IPS DF 4.7 (cell line): Measurements from ENCODE around the gene ABCC5.
"Not testable (repeated sequence)": the region's sequence is repeated elsewhere in the genome, so short reads cannot be mapped to it uniquely, and the experiment has no call there.

Experiments used
- DNase-seq: peaks from one replicate; pipeline ENCODE4 v3.0.0-alpha.2; 2013; ENCODE audit warnings: low spot score; ENCODE audit errors: extremely low read depth

ABCC5 gene

GRCh38 chr3:184016169-184016570 is 1.5 kb downstream of the ABCC5 start:
- no peak for DNase-seq

DNA sequence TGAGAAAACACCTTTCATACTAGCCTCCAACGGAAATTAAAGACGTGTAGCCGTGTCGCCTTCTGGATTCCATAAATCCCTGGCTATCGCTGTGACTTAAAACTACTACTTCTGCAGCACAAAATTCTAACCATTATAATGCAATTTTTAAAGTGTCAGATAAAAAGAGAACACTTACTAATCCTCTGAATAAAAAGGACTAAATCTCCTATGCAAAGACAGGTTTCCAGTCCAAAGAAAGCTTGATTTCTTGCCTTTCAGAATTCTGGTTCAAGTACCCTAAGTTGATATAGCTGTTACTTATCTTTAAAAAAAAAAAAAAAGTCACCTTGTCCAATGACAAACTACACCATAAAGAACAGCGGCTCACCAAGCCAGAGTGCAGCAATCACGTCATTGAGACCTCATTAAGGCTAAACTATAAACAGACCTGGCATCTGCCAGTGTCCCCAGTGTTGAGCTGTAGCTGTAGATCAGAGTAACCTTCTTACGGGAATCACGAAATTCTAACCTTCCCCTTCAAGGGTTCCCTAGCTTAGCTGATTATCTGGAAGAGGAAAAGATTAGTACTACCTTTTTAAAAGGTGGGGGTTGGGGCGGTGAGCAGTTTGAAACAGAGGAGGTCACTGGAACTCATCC is 2.2 kb downstream of the ABCC5 start:
- DNase-seq = no peak

DNA sequence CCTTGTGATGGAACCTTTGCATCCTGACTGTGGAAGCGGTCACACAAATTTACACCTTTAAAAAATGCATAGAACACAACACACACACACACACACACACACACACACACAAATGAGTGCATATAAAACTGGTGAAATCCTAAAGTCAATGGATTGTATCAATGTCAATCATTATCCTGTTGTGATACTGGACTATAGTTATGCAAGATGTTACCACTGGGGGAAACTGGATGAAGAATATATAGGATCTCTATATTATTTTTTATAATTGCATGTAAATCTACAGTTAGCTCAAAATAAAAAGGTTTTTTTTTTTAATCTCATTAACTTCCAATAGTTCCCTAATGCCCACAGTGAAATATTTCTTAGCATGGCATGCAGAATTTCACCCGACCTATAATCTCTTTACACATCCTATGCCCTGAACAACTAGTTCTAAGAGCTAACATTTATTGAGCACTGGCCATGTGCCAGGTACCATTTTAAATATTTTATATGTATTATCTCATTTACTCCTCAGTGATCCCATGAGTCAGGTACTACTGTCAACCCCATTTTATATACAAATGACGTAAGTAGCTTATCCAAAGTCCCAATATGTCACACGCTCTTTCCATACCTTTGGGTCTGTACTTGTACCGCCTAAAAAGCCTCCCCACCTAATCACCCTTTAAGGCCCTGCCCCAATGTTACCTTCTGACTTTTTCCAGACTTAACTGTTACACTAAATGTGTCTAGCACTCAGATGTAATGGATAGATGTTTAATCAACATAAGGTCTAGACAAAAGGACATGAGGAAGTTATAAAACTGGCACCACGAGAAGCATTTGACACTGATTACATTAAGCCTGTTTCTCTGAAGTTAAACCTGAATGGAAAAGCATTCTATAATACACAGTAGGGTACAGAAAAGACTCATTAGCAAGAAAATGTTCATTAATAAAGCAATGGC is 5.5 kb downstream of the ABCC5 start:
- DNase-seq = no peak

DNA sequence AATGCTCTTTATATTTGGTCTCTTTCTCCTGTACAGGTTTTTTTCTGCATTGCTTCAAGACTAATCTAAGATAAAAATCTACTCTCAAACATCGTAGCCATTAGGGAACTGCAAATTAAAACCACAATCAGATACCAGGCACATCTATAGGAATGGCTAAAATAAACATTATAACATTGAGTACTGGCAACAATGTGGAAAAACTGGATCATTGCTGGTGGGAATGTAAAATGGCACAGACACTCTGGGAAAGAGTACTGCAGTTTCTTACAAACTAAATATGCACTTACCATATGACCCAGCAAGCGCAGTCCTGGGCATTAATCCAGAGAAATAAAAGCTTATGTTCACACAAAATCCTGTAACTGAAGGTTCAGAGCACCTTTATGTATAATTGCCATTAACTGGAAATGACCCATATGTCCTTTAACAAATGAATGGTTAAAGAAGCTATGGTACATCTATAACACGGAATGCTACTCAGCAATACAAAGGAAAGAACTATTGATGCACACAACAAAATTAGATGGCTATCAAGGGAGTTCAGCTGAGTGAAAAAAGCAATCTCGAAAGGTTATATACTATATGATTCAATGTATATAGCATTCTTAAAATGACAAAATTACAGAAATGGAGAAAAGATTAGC is 6.3 kb downstream of the ABCC5 start:
- no peak for DNase-seq

DNA sequence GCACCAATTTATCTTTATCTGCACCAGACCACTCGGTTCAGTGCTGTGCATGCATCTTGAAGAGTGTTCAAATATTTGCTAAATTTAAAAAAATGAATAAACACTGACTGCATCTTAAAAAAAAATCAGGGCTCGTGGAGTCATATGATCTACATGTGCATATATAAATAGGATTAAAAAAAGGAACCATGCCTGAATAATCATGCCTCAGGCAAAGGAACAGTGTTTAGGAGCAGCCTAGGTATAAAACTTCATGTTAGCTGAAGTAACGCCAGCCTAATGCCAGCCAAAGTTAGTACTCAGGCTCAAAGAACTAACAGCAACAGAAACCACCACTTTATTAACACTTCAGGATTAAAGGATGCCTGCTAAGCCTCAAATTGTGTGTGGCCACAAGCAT is 9.5 kb downstream of the ABCC5 start:
- DNase-seq = no peak

GRCh38 chr3:184007143-184007813 is 10.4 kb downstream of the ABCC5 start:
- not testable (repeated sequence) for DNase-seq

DNA sequence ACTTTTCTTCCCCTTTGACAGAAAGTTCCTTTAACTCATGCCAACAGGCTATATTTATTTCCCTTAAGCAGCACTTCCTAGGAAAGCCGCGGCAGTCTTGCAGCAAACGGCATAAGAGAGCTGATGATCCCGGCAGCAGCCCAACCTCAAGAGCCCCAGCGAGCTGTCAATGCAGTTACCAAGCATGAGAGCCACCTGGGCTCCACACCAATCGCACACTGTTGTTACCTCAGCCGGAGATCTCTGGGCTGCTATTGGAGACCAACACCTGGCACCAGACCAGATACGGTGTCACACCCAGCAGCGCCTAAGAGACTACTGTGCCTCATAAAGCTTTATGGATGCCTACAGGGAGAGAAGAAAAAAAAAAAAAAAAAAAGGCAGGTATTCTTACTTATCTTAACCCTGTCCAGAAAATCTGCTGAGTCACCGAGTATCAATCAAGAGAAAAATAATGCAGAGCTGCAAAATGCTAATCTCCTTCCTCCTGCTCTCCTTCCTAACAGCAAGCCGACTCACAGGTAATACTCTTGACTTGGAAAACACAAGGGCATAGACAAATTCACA is 11.7 kb downstream of the ABCC5 start:
- DNase-seq = no peak

DNA sequence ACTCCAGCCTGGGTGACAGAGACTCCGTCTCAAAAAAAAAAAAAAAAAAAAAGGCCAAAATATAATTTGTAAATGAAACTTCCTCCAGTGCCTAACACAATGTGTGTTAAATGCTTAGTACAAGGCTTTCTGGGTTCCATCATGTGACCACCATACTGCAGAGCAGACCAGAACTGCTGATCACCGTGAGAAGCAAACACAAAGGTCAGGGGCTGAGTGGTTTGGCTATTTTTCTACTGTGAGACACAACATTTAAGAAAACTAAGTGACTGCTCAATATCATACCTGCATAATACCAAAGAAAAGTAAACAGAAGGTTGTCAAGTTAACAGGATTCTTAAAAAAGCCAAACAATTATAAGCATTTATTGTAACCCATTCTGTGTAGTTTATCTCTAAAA is 13.2 kb downstream of the ABCC5 start:
- DNase-seq = no peak

DNA sequence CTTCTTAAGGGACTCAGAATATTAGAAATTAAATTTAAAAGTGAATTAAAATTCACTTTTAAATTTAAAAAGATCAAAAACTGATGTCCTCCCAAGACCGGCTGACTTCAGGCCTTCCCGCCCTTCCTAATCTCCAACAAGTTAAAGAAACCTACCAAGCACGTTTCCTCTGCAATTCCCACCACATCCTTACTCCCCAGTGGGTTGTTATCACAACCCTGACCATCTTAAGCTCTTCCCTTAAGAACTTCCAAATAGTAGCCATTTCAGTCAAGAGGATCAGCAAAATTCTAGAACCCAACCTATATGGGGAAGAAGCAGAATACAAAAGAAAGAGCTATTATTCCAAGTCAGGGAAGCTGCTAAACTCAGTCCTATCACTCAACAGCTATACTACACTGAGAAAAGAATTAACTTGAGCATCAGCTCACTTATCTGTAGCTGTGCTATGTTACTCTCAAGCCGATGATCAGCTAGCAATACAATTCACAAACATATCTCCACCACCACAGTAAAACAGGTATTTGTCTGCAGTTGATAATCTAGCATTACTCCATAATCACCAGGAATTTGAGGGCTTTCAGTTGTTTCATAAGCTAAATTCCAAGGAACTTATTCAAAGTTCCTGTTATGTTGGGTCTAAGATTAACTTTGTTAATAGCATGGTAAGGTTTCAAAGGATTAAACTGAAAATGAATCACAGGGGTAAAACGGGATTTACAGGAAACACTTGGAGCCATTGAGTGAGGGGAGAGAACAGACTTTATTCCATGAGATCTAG is 14.3 kb downstream of the ABCC5 start:
- DNase-seq = no peak

DNA sequence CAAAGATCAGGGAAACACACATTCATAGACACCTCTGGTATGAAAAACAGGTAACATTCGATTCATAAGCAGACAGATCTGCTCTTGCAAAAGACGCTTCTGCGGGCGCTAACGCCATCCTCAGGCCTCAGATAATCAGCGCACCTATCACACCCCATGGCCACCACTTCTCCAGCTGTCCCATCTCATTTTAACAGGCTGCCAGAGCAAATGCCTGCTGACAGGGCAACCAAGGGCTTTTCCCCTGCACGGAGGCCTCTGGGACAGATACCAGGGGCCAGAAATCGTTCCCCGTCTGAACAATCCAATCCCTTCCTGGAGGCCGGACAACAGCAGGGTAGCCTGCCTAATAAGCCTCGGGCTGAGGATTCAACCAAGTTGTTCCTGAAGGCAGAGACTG is 15.2 kb downstream of the ABCC5 start:
- no peak for DNase-seq

GRCh38 chr3:184001761-184002160 is 15.9 kb downstream of the ABCC5 start:
- no peak for DNase-seq

GRCh38 chr3:183991403-183991802 is 26.3 kb downstream of the ABCC5 start:
- no peak for DNase-seq

GRCh38 chr3:183988216-183988790 is 29.4 kb downstream of the ABCC5 start:
- DNase-seq = no peak

DNA sequence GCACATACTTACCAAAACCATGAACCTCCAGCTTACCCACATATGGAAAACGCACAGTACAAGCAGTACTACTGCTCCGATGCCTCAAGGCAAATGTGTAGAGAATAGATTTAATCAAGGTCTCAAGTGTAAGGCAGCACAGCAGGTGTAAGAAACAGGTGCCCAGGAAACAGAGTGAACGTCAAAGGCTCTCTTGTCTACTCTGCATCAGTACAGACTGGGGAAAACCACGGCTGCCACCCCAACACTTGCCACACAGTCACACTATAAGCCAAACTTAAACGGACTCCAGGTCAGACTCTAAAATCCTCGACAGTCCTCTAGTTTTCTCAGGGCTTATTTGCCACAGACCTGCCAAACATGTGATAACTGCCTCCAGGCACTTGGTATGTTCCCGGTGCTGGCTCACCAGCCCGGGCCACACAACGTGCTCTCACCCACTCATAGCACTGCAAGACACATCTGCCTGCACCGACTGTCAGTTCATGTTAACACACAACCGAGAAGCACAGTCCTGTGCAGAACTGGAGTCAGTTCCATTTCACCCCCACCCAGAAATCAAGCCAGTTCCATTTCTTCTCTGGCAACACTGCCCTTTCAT is 30.6 kb downstream of the ABCC5 start:
- DNase-seq = no peak

DNA sequence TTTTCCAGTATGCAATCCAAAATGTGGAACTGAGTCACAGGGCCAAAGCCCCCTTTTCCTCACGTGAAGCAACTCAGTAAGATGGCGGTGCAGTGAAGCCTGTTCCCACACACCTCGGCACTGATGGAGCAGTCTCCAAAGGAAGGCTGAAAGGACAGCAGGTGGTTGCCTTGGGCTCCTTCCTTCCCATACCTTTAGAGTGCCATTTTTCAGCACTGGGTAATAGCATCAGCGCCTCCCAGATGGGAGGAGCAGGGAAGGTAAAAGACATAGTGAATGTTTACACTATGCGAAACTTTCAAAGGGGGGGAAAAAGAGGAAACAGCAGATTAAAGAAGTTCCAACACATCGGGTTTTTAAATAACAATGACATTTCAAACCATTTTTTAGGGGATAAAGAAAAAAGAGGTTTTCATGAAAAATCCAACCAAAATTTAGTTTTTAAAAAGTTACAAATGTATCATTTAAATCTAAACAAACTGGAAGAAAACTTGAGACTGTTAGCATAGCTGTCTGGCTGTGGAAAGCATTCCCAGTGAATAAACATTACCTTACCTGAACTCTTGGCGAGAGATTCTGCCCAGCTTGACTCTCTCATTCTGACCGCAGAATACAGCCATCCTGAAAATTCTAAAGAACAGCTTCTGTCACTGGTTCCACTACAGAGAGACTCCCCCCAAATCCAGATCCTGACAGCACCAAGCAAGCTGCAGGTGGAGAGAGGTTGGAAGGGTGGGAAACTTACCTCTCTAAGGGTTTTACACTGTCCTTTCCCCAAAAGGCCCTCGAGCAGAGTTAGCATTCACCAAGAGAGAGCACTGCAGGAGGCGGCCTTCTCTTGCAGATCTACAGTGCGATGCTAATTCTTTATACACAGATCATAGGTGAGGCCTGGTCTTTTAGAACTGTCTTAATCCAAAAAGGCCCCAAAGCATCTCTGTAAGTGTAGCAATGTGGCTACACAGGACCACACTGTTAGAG is 32.6 kb downstream of the ABCC5 start:
- no peak for DNase-seq

GRCh38 chr3:183984127-183984740 is 33.5 kb downstream of the ABCC5 start:
- DNase-seq = no peak

DNA sequence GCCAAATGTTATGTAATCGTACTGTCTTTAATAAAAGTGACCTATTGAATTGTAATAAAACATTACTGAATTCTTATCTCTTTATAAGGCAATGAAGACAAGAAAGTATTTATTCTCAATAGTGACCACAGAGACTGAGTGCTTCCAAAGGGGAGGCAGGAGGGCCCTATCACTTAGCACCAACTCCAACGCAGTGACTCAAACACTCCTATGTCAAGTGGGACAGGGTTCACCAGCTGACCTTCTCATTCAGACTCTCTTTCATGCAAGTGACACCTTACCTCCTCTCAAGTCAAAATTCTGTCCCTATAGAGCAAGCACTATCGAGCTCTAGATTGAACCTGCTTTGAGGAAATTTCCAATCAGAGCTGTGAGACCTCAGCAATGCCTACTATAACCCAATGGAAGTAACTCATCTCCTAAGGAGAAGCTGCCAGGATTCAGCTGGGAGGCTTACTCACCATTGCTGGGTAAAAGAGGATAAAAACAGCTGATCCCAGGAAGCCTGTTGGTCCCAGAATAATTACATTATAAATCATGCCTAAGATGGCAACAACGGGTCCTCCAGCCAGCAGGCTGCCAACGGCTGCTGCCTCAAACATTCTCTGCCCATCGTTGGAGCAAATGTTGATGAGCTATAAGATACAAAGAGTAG is 35.6 kb downstream of the ABCC5 start:
- no peak for DNase-seq

GRCh38 chr3:183980403-183980802 is 37.3 kb downstream of the ABCC5 start:
- DNase-seq = no peak
